T-helper 1 cell treated with Interleukin-12 subunit alpha and Interleukin-12 subunit beta and Interleukin-4 antibody, amounts not matched to agents 30 ng/mL and 1 ng/mL, for 36 hours (primary cell): Measurements from ENCODE around the gene RPP14. TPM values are rescaled to one million over a fixed set of nuclear protein-coding genes. Genes with fewer than 3 reads are reported as not detected.

Experiments used
- intact Hi-C: fragments of 100-400 bp; cut with micrococcal nuclease; formaldehyde crosslinking; loops from one replicate; pipeline ENCODE4 v1.15.1; 2024
- total RNA-seq: library from RNA; stranded (reverse); gene quantifications from 2 replicates; pipeline ENCODE4 v1.2.3, GENCODE V29; 2022

The RPP14 gene
- total RNA-seq, 1 donor from 2014 or later, result 18.0 TPM

DNA sequence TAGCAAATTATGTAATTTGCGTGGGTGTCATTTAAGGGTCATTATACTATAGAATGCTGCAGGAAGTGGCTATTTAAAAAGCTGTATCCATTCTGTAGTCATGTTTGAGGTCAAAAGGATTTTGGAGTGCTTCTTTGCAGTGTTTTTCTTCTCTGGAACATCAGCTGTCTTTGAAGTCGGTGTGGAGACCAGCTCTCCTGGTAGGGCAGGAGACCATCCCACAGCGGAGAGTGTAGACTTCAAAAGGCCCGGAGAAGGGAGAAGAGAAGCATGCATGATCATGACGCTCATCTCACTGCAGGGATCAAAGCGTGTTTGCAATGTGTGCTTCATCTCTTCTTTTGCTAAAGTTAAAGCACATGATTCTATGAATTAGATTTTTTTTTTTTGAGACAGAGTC lies 46.6 kb downstream of the RPP14 start:
- intact Hi-C loops, result loop anchor here (5.0 to 10.0 kb wide), 3 partner anchors 315 to 1570 kb away; partner anchors contain the start of gene PDE12

DNA sequence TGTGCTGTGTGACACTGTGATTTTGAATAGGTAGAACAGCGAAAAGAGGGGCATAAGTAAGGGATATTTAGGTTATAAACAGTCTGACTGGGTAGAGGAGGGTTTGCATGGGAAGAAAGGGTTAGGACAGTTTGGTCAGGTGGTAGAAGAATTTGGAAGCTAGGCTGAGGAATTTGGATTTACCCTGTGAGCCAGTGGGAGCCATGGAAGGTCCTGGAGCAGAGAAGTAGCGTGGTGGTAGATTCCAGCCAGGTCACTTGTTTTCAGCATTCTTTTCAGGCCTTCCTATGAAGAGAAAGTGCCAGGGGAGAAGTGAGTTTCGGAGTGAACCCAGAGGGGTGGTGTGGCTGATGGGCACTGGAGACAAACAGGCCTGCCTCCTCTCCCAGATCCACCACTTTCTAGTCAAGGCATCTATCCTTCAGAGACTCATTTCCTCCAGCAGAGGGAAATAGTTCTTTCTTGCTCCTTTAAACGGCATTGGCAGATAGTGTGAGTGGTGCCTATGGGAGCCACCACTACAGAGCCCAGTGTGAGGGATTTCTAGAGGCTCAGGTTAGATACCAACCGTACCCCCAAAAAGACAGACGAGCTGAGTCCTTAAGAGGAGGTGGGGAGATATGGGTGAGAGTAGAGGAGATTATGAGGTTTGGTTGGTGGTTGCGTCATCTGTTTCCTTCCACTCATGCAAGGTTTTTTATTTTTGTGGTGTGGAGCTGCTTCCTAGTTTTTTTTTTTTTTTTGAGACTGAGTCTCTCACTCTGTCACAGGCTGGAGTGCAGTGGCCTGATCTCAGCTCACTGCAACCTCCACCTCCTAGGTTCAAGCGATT lies 47.9 kb downstream of the RPP14 start:
- intact Hi-C loops, result loop anchor here (1.0 to 10.0 kb wide), 10 partner anchors 19 to 1572 kb away; partner anchors contain the start of genes HTD2, PDE12 and RPP14

DNA sequence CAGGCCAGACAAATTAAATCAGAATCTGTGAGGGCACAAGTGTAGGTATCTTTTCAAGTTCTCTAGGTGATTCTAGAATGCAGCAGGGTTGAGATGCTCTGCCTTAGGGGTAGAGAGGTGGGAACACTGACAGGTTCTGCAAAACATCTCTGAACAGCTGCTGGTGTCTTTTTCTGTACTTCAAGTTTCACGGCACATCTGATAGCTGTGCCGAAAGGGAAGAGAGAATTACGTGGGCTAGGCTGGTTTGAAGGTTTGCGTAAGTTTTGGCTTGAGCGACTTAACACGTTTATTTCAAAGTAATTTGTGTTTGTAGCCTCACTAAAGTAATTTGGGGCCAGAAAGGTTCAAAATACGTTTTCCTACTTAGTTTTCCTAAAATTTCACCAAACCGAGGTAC lies 49.1 kb downstream of the RPP14 start:
- intact Hi-C loops, result loop anchor here (2.0 to 10.0 kb wide), 3 partner anchors 32 to 800 kb away; partner anchors contain the start of gene PDE12

DNA sequence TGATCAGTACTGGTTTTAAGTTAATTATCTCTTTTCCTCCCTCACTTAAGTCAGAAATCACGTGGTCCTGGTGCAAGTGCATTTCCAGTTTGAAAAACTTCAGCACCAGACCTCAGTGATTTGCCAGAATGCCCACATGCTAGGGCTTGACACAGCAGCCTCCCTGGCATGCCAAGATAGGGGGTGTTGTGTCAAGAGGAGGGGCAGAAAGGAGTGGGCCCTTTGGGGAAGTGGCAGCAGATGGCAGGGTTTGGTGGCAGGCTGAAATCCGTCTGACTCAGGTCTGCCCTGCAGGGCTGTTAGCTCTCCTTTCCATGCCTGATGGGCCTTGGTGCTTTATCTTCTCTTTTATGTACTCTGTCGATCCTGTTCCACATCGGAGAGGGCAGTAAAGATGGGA lies 50.0 kb downstream of the RPP14 start:
- intact Hi-C loops, result loop anchor here (10.0 kb wide), 1 partner anchor 801 kb away; the partner anchor contains the start of gene PDE12

DNA sequence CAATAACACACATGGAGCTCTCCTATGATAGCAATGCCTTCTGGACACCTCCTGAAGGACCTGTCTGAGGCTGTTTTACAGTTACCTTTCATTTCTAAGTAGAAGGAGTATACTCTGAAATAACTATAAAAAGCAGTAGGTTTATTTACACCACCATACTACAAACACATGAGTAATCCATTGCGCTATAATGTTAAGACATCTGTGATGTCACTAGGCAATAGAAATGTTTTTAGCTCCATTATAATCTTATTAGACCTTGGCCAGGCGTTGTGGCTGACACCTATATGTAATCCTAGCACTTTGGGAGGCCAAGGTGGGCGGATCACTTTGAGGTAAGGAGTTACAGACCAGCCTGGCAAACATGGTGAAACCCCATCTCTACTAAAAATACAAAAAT lies 51.4 kb downstream of the RPP14 start:
- intact Hi-C loops, result loop anchor here (10.0 kb wide), 1 partner anchor 803 kb away; the partner anchor contains the start of gene PDE12

DNA sequence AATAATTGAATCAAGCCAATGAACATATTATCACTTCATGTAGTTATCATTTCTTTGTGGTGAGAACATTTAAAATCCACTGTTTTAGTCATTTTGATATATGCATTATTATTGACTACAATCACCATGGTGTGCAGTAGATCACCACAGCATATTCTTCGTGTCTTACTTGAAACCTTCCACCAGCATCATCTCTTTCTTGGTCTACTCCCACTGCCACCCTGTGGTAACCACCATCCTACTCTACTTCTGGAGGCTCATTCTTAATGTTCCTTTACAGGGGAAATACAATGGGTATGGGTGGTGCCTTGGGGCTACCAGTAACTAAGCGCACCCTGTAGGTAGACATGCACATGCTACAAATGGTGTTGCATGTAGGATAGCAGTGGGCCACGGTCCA lies 52.0 kb downstream of the RPP14 start:
- intact Hi-C loops, result loop anchor here (1.0 to 10.0 kb wide), 2 partner anchors 8 to 803 kb away; partner anchors contain the start of gene PDE12

DNA sequence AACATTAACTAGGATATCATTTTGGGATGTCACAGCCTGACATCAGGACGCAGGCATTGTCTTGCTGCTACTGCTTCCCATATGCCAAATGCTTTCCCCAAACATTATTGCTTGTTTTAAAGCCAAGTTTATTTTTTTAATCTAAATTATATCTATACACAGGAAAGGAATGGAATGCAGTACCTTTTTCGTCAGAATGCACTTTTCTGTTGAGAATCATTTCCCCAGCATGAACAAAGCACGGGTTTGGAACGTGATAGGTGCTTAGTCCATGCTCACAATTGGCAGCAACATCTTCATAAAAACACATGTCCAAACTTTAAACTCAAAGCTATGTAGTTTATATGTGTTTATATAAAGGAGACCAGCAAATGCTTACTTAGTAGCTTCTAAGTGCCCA lies 52.8 kb downstream of the RPP14 start:
- intact Hi-C loops, result loop anchor here (1.0 to 10.0 kb wide), 2 partner anchors 9 to 804 kb away; partner anchors contain the start of gene PDE12

DNA sequence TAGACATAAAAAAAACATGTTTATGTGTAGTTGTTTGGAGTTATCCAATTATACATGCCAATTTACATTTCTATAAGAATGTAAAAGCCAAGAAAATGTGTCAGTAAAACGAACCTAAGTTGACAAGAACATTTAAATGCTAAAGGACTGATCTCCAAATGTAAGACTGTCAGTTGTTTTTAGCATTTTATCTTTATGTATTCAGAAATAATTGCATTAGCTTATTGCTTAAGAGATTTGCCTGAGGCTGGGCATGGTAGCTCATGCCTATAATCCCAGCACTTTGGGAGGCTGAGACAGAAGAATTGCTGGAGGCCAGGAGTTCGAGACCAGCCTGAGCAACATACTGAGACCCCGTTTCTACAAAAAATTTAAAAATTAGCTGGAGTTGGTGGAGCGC lies 53.6 kb downstream of the RPP14 start:
- intact Hi-C loops, result loop anchor here (10.0 kb wide), 1 partner anchor 805 kb away; the partner anchor contains the start of gene PDE12

DNA sequence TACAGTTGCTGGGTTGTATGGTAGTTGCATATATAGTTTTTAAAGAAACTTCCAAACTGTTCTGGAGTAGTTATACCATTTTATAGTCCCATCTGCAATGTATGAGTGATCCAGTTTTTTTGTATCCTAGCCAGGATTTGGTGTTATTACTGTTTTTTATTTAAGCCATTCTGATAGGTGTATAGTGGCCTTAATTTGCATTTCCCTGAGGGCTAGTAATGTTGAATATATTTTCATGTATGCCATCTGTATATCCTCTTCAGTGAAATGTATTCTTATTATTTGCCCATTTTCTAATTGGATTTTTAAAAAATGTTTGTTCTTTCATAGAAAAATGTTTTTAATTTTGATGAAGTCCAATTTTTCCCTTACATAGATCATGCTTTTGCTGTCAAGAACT lies 55.8 kb downstream of the RPP14 start:
- intact Hi-C loops, result no loop called here

DNA sequence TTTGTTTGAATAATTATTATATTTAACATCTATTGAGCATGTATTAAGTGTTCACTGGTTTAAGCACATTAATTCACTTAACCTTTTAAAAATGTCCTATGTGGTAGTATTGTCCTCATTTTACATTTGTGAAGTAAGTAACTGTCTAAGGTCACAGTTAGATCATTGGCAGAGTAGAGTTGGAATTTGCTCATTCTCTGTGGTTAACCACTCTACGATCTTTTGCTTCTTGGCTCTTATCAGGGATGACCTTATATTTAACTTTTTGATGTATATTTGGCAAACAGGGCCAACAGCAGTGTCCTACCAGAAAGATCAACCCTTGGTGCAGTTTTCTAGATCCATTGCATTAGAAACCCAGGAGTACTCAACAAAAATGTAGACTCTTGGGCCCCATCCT lies 60.7 kb downstream of the RPP14 start:
- intact Hi-C loops, result no loop called here

DNA sequence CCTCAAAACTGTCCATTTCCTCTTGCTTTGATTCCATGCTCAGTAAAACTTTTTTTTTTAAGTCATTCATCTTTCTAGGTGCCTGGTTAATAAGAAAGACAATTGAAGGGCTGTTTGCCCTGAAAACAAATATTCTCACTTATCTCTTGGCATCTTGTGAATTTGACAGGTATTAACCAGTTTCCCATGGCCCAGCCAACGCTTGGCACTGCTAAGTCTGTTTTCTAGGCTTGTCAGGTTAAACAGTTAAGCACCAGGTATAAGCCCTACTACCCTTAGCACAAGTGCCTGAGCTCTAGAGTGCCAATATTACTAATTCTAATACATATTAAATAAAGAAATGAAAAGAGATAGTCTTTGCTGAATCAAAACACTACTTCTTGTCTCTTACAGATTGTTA lies 63.0 kb downstream of the RPP14 start:
- intact Hi-C loops, result no loop called here

Other genes with a start within 250 kb of the RPP14 start
- not detected in 2 replicates for gene DNASE1L3, start 95.3 kb upstream of the RPP14 start, total RNA-seq
- 6.1 and 7.0 TPM in 2 replicates for gene ABHD6, start 68.5 kb upstream of the RPP14 start, total RNA-seq
- 5.3 and 6.3 TPM in 2 replicates for gene HTD2, start 275 bp downstream of the RPP14 start, total RNA-seq
- 55.1 and 58.3 TPM in 2 replicates for gene PXK, start 26.6 kb downstream of the RPP14 start, total RNA-seq
- 63.8 and 68.7 TPM in 2 replicates for gene PDHB, start 127.6 kb downstream of the RPP14 start, total RNA-seq
- gene KCTD6, start 185.9 kb downstream of the RPP14 start, total RNA-seq, result 10.7 and 11.2 TPM in 2 replicates
- gene ACOX2, start 230.9 kb downstream of the RPP14 start, total RNA-seq, result not detected in 2 replicates